ENCODE measurements around the gene SNCAIP.

SNCAIP gene

GRCh38 chr5:122431298-122431697 lies 119.3 kb downstream of the SNCAIP start:
- Histone ChIP-seq H3K27me3 (ENCODE audit: insufficient read depth, poor library complexity, severe bottlenecking) (no peaks in the 10 kb centered on the region), H3K4me3 (replicated peaks; ENCODE audit: insufficient read depth, low read length) (no peak overlapping the region), H3K27ac (replicated peaks) (no peak overlapping the region)
- TF ChIP-seq GABPA (IDR thresholded peaks at IDR 0.05; ENCODE audit: low read depth) = no peak
- TF ChIP-seq, protein P1, sequence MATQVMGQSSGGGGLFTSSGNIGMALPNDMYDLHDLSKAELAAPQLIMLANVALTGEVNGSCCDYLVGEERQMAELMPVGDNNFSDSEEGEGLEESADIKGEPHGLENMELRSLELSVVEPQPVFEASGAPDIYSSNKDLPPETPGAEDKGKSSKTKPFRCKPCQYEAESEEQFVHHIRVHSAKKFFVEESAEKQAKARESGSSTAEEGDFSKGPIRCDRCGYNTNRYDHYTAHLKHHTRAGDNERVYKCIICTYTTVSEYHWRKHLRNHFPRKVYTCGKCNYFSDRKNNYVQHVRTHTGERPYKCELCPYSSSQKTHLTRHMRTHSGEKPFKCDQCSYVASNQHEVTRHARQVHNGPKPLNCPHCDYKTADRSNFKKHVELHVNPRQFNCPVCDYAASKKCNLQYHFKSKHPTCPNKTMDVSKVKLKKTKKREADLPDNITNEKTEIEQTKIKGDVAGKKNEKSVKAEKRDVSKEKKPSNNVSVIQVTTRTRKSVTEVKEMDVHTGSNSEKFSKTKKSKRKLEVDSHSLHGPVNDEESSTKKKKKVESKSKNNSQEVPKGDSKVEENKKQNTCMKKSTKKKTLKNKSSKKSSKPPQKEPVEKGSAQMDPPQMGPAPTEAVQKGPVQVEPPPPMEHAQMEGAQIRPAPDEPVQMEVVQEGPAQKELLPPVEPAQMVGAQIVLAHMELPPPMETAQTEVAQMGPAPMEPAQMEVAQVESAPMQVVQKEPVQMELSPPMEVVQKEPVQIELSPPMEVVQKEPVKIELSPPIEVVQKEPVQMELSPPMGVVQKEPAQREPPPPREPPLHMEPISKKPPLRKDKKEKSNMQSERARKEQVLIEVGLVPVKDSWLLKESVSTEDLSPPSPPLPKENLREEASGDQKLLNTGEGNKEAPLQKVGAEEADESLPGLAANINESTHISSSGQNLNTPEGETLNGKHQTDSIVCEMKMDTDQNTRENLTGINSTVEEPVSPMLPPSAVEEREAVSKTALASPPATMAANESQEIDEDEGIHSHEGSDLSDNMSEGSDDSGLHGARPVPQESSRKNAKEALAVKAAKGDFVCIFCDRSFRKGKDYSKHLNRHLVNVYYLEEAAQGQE (IDR thresholded peaks at IDR 0.05; ENCODE audit: insufficient replicate concordance, low read depth) = no peak
- no peak for TF ChIP-seq POLR2AphosphoS5 (IDR thresholded peaks at IDR 0.05; ENCODE audit: low read depth)
- no peak for TF ChIP-seq CTCF (IDR thresholded peaks at IDR 0.05; ENCODE audit: insufficient read depth, low read length)
- no peak for TF ChIP-seq SPI1 (IDR thresholded peaks at IDR 0.05; ENCODE audit: borderline replicate concordance, low read depth)
- DNase-seq (ENCODE audit: low read depth in 1 of 2, low spot score in 1 of 2) = no peak

DNA sequence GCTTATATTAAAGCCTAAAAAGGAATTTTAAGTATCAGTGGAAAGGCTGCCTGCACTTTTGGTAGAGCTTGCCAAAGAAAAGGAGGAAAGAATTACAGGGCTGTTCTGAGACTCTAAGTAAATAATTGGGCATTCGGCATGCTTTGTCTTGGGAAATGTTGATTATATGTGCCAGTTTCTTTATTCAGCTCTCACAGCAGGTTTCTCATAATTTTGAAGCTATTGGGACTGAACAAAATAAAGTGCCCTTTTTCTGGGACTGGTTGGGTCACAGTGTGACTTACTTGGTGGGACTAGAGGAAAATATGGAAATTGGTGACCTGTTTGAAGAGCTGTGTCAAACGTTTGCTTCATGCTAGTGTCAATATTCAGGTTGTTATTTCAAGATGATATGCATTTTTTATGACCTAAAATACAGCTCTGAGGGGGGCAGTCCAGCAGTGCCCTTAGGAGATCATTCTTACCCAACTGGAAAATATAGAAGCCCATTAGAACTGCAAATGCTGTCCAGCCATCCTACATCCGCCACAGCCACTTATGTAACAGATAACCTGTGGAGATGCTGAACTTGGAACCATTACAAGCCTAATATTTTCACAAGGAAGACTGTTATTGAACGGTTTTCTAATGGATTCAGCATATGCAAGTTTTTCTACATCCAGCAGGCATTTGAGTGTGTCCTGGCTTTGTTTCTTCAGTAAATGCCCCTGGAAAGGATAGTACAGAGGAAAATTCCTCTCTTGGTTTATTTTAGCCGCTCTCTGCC lies 122.4 kb downstream of the SNCAIP start:
- Histone ChIP-seq H3K27me3 (ENCODE audit: insufficient read depth, poor library complexity, severe bottlenecking) (no peaks in the 10 kb centered on the region), H3K27ac (replicated peaks) (no peak overlapping the region), H3K4me3 (replicated peaks; ENCODE audit: insufficient read depth, low read length) (no peak overlapping the region)
- TF ChIP-seq CTCF (IDR thresholded peaks at IDR 0.05; ENCODE audit: insufficient read depth, low read length) = no peak
- TF ChIP-seq, protein P1 (IDR thresholded peaks at IDR 0.05; ENCODE audit: insufficient replicate concordance, low read depth) = no peak
- TF ChIP-seq SPI1 (IDR thresholded peaks at IDR 0.05; ENCODE audit: borderline replicate concordance, low read depth) = no peak
- TF ChIP-seq POLR2AphosphoS5 (IDR thresholded peaks at IDR 0.05; ENCODE audit: low read depth) = no peak
- no peak for TF ChIP-seq GABPA (IDR thresholded peaks at IDR 0.05; ENCODE audit: low read depth)
- no peak for DNase-seq (ENCODE audit: low read depth in 1 of 2, low spot score in 1 of 2)

GRCh38 chr5:122435234-122435633 lies 123.2 kb downstream of the SNCAIP start:
- DNase-seq (ENCODE audit: low read depth in 1 of 2, low spot score in 1 of 2) = no peak
- H3K27me3 ChIP-seq (ENCODE audit: insufficient read depth, poor library complexity, severe bottlenecking) = no peaks in the 10 kb centered on the region
- no peak overlapping the region for H3K27ac ChIP-seq (replicated peaks)
- no peak overlapping the region for H3K4me3 ChIP-seq (replicated peaks; ENCODE audit: insufficient read depth, low read length)
- TF ChIP-seq POLR2AphosphoS5 (IDR thresholded peaks at IDR 0.05; ENCODE audit: low read depth) (no peak), SPI1 (IDR thresholded peaks at IDR 0.05; ENCODE audit: borderline replicate concordance, low read depth) (no peak), GABPA (IDR thresholded peaks at IDR 0.05; ENCODE audit: low read depth) (no peak), CTCF (IDR thresholded peaks at IDR 0.05; ENCODE audit: insufficient read depth, low read length) (no peak)
- TF ChIP-seq, protein P1 (IDR thresholded peaks at IDR 0.05; ENCODE audit: insufficient replicate concordance, low read depth) = no peak
